ENCODE measurements around the gene AKT2. TPM values are rescaled to one million over a fixed set of nuclear protein-coding genes. Genes with fewer than 3 reads are reported as not detected.

AKT2 gene
- total RNA-seq, 1 experiment from 2014 or later, result 182 TPM

DNA sequence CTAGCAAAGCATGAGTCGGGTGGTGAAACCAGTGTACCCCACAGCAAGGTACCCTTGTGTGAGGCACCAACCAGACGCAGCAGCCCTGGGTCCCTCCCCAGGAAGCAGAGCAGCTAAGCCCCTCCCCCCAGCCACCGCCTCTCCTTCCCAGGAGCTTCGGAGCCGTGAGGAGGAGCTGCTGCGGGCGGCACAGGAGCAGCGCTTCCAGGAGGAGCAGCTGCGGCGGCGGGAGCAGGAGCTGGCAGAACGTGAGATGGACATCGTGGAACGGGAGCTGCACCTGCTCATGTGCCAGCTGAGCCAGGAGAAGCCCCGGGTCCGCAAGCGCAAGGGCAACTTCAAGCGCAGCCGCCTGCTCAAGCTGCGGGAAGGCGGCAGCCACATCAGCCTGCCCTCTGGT, 79.4 kb downstream of the AKT2 start:
- H3K9me3 Mint-ChIP-seq (ENCODE audit: low read depth, unreplicated experiment), result no peaks in the 10 kb centered on the region
- CTCF ChIA-PET, result no interaction called here

DNA sequence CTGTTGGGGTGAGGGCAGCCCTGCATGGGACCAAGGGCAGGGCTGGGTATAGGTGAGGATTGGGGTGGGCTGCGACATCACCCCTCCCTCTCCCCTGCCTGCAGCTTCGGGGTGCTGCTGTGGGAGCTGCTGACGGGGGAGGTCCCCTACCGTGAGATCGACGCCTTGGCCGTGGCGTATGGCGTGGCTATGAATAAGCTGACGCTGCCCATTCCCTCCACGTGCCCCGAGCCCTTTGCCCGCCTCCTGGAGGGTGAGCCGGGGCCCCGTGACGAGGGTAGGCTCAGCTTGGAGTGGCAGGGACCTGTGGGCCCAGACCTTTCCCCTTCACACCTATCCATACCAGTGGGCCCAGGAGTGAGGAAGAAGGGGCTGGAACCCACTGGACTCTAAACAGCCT, 80.8 kb downstream of the AKT2 start:
- Mint-ChIP-seq H3K4me3 (ENCODE audit: low read depth, unreplicated experiment) (no peak overlapping the region), H3K9me3 (ENCODE audit: low read depth, unreplicated experiment) (no peaks in the 10 kb centered on the region), H3K4me1 (ENCODE audit: low read depth, unreplicated experiment) (no peaks in the 10 kb centered on the region), H3K36me3 (ENCODE audit: insufficient read depth, unreplicated experiment) (peaks cover 14% of the 10 kb centered on the region), H3K27me3 (ENCODE audit: unreplicated experiment) (no peaks in the 10 kb centered on the region), H3K27ac (ENCODE audit: unreplicated experiment) (no peak overlapping the region)
- CTCF ChIA-PET, result interaction anchor here (0.6 kb wide), 1 partner anchor 1494 kb away, joined by 5 read pairs; no protein-coding TSS in a partner anchor
- no peak for DNase-seq
- intact Hi-C loops (cut with micrococcal nuclease; ENCODE audit: unreplicated experiment), result no loop called here
- BruUV-seq (replicated peaks), result no TSS peak
- TF ChIP-seq, protein P1, sequence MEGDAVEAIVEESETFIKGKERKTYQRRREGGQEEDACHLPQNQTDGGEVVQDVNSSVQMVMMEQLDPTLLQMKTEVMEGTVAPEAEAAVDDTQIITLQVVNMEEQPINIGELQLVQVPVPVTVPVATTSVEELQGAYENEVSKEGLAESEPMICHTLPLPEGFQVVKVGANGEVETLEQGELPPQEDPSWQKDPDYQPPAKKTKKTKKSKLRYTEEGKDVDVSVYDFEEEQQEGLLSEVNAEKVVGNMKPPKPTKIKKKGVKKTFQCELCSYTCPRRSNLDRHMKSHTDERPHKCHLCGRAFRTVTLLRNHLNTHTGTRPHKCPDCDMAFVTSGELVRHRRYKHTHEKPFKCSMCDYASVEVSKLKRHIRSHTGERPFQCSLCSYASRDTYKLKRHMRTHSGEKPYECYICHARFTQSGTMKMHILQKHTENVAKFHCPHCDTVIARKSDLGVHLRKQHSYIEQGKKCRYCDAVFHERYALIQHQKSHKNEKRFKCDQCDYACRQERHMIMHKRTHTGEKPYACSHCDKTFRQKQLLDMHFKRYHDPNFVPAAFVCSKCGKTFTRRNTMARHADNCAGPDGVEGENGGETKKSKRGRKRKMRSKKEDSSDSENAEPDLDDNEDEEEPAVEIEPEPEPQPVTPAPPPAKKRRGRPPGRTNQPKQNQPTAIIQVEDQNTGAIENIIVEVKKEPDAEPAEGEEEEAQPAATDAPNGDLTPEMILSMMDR (IDR thresholded peaks at IDR 0.05; ENCODE audit: unreplicated experiment), result no peak

More for the DNA sequence above, 79.4 kb downstream of the AKT2 start:
- intact Hi-C loops (cut with micrococcal nuclease; ENCODE audit: unreplicated experiment), result no loop called here
- Mint-ChIP-seq H3K27ac (ENCODE audit: unreplicated experiment) (no peak overlapping the region), H3K36me3 (ENCODE audit: insufficient read depth, unreplicated experiment) (peaks cover 17% of the 10 kb centered on the region), H3K4me1 (ENCODE audit: low read depth, unreplicated experiment) (no peaks in the 10 kb centered on the region), H3K27me3 (ENCODE audit: unreplicated experiment) (no peaks in the 10 kb centered on the region), H3K4me3 (ENCODE audit: low read depth, unreplicated experiment) (no peak overlapping the region)
- no TSS peak for BruUV-seq (replicated peaks)
- DNase-seq, result no peak
- TF ChIP-seq, protein P1 (IDR thresholded peaks at IDR 0.05; ENCODE audit: unreplicated experiment), result no peak

DNA sequence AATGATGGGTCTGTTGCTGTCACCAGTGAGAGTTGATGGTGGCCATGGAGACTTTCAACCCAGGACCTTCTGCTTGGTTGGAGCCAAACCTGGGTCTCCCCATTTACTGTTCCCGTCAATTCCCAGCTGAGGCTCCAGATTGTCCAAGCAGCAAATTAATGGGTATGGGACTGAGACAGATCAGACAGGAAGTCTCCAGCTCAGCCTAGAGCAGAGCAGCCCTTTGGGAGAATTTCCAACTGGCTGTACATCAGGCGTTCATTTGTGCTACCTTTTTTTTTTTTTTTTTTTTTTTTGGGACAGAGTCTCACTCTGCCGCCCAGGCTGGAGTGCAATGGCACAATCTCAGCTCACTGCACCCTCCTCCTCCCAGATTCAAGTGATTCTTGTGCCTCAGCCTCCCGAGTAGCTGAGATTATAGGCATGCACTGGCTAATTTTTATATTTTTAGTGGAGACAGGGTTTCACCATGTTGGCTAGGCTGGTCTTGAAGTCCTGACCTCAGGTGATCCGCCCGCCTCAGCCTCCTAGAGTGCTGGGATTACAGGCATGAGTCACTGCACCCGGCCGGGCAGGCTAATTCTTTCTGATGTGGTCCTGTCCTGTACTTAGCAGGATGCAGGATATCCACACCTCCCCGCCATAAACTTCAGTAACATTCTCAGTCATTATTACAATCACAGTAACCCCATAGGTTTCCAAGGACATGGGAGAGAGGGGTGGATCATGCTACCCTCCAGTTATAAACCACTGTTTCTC, 84.6 kb downstream of the AKT2 start:
- Mint-ChIP-seq H3K36me3 (ENCODE audit: insufficient read depth, unreplicated experiment) (peaks cover 13% of the 10 kb centered on the region), H3K27ac (ENCODE audit: unreplicated experiment) (no peak overlapping the region), H3K9me3 (ENCODE audit: low read depth, unreplicated experiment) (no peaks in the 10 kb centered on the region), H3K4me1 (ENCODE audit: low read depth, unreplicated experiment) (no peaks in the 10 kb centered on the region), H3K4me3 (ENCODE audit: low read depth, unreplicated experiment) (no peak overlapping the region), H3K27me3 (ENCODE audit: unreplicated experiment) (no peaks in the 10 kb centered on the region)
- DNase-seq, result no peak
- no TSS peak for BruUV-seq (replicated peaks)
- TF ChIP-seq, protein P1 (IDR thresholded peaks at IDR 0.05; ENCODE audit: unreplicated experiment), result no peak
- intact Hi-C loops (cut with micrococcal nuclease; ENCODE audit: unreplicated experiment), result no loop called here
- CTCF ChIA-PET, result interaction anchor here (0.6 to 0.7 kb wide), 2 partner anchors 568 to 1062 kb away, joined by 3 to 6 read pairs; no protein-coding TSS in a partner anchor

DNA sequence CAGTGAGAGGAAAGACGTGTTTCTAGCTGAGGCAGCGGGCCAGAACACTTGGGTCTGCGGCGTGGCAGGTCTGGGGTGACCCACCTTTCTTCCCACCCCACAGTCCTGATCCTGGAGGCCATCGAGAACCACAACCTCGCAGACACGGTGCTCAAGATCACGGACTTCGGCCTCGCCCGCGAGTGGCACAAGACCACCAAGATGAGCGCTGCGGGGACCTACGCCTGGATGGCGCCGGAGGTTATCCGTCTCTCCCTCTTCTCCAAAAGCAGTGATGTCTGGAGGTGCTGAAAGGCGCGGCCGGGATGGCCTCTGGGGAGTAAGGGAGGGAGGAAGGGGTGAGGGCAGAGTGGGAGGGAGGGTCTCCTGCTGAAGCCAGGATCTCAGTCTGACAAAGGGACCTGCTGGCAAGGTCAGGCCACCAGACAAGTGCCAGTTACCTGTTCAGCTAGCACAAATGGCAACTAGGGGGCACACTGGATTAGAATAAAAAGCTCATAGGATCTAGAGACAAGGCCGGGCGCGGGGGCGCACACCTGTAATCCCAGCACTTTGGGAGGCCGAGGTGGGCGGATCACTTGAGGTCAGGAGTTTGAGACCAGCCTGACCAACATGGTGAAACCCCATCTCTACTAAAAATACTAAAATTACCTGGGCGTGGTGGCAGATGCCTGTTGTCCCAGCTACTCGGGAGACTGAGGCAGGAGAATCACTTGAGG, 86.7 kb downstream of the AKT2 start:
- no peaks in the 10 kb centered on the region for H3K27me3 Mint-ChIP-seq (ENCODE audit: unreplicated experiment)
- BruUV-seq (replicated peaks), result no TSS peak
- no peak overlapping the region for H3K4me3 Mint-ChIP-seq (ENCODE audit: low read depth, unreplicated experiment)
- TF ChIP-seq, protein P1 (IDR thresholded peaks at IDR 0.05; ENCODE audit: unreplicated experiment), result no peak
- H3K9me3 Mint-ChIP-seq (ENCODE audit: low read depth, unreplicated experiment), result no peaks in the 10 kb centered on the region
- intact Hi-C loops (cut with micrococcal nuclease; ENCODE audit: unreplicated experiment), result no loop called here
- CTCF ChIA-PET, result no interaction called here
- peaks cover 17% of the 10 kb centered on the region for H3K36me3 Mint-ChIP-seq (ENCODE audit: insufficient read depth, unreplicated experiment)
- H3K4me1 Mint-ChIP-seq (ENCODE audit: low read depth, unreplicated experiment), result no peaks in the 10 kb centered on the region
- no peak for DNase-seq
- no peak overlapping the region for H3K27ac Mint-ChIP-seq (ENCODE audit: unreplicated experiment)
